Thoracic aorta (tissue), 2 donors: ENCODE results near the gene TSPAN14. TPM values are rescaled to one million over a fixed set of nuclear protein-coding genes. Genes with fewer than 3 reads are reported as not detected.

Experiments used
- ATAC-seq: fragments of 150-250 bp; one replicate; pipeline ENCODE4 v1.8.0; 2017; ENCODE audit warnings: low read depth; ENCODE audit not compliant: insufficient number of reproducible peaks, low FRiP score
- DNase-seq: peaks from one replicate; pipeline ENCODE4 v3.0.0-alpha.2; 2020; ENCODE audit warnings: low spot score
- H3K27ac ChIP-seq, 2 donors: fragments of 200-600 bp; sonication (generic); 1 replicate in 1 of 2; 2 replicates in 1 of 2; pipeline ENCODE4 v1.5.1; 2016; ENCODE audit warnings: mild to moderate bottlenecking in 2 of 2, moderate library complexity in 2 of 2
- H3K27me3 ChIP-seq: fragments of 200-600 bp; sonication (generic); replicated peaks from 2 replicates; pipeline ENCODE4 v1.6.0; 2016; ENCODE audit warnings: mild to moderate bottlenecking; ENCODE audit not compliant: insufficient read depth
- H3K36me3 ChIP-seq: fragments of 200-600 bp; sonication (generic); one replicate; pipeline ENCODE4 v1.5.1; 2016
- H3K4me1 ChIP-seq, 2 donors: fragments of 200-600 bp; sonication (generic); 1 replicate in 1 of 2; 2 replicates in 1 of 2; pipeline versions ENCODE4 v1.5.1 to v1.6.0; 2016; ENCODE audit warnings: low read depth in 2 of 2, mild to moderate bottlenecking in 1 of 2; ENCODE audit not compliant: control insufficient read depth in 1 of 2
- H3K4me3 ChIP-seq: fragments of 200-600 bp; sonication (generic); 2 replicates; pipeline ENCODE4 v1.5.1; 2016; ENCODE audit warnings: mild to moderate bottlenecking
- H3K9me3 ChIP-seq: fragments of 200-600 bp; sonication (generic); 2 replicates; pipeline ENCODE4 v1.5.1; 2016
- CTCF ChIP-seq: fragments of 200-600 bp; sonication (generic); IDR thresholded peaks from one replicate; pipeline ENCODE4 v1.5.1; 2019; ENCODE audit warnings: antibody characterized with exemption
- total RNA-seq, 2 donors: library from RNA; depleted of rRNA; stranded (reverse); fragments of >200 nt; gene quantifications; one replicate each; pipeline versions ENCODE4 v1.1.0 to v1.2.3, GENCODE V29; 2016

Gene TSPAN14
- total RNA-seq, result 10 to 100 TPM; 38.2 to 40.1 TPM

GRCh38 chr10:80453842-80454512, at the start of gene TSPAN14:
TSPAN14 (plus strand) TSS chr10:80454310; CDS start chr10:80489234, 34,924 bp downstream.
- Histone ChIP-seq H3K36me3 (no peaks in the 10 kb centered on the region), H3K27me3 (no peaks in the 10 kb centered on the region), H3K4me3 (peak within 1 kb of the TSS; percentile 96), H3K4me1 (peaks cover 9 to 36% of the 10 kb centered on the region in 2 donors), H3K9me3 (no peaks in the 10 kb centered on the region), H3K27ac (peak within 1 kb of the TSS; percentile 91 to 98)
- peak; percentile 90 for ATAC-seq
- peak; percentile 52 for DNase-seq
- no peak for TF ChIP-seq CTCF

- DNase-seq, result no peak
- Histone ChIP-seq H3K27ac (no peak overlapping the region), H3K9me3 (no peaks in the 10 kb centered on the region), H3K36me3 (no peaks in the 10 kb centered on the region), H3K4me3 (no peak overlapping the region), H3K4me1 (peaks cover 0 to 14% of the 10 kb centered on the region in 2 donors), H3K27me3 (no peaks in the 10 kb centered on the region)
- TF ChIP-seq CTCF, result no peak
- ATAC-seq, result no peak
Observed at GRCh38 chr10:80405035-80405434, 49.1 kb upstream of the TSPAN14 start.

- ATAC-seq (no peak), DNase-seq (no peak)
- TF ChIP-seq CTCF, result no peak
- Histone ChIP-seq H3K36me3 (no peaks in the 10 kb centered on the region), H3K27me3 (no peaks in the 10 kb centered on the region), H3K9me3 (no peaks in the 10 kb centered on the region), H3K4me1 (peaks cover under 1 to 20% of the 10 kb centered on the region in 2 donors), H3K4me3 (no peak overlapping the region), H3K27ac (no peak overlapping the region)
Observed at GRCh38 chr10:80405626-80406025, 48.5 kb upstream of the TSPAN14 start.

GRCh38 chr10:80406204-80406603, 47.9 kb upstream of the TSPAN14 start:
- H3K36me3 ChIP-seq, result no peaks in the 10 kb centered on the region
- DNase-seq (no peak), ATAC-seq (no peak)
- no peaks in the 10 kb centered on the region for H3K27me3 ChIP-seq
- TF ChIP-seq CTCF, result no peak
- no peak overlapping the region for H3K4me3 ChIP-seq
- H3K27ac ChIP-seq, result no peak overlapping the region
- H3K9me3 ChIP-seq, result no peaks in the 10 kb centered on the region
- peaks cover 6 to 25% of the 10 kb centered on the region in 2 donors for H3K4me1 ChIP-seq

GRCh38 chr10:80407812-80408241, 46.3 kb upstream of the TSPAN14 start:
- H3K27me3 ChIP-seq, result no peaks in the 10 kb centered on the region
- peak overlapping the region in 1 of 2 donors; percentile 65 for H3K27ac ChIP-seq
- H3K9me3 ChIP-seq, result no peaks in the 10 kb centered on the region
- H3K4me3 ChIP-seq, result peak overlapping the region; percentile 73
- no peaks in the 10 kb centered on the region for H3K36me3 ChIP-seq
- no peak for ATAC-seq
- no peak for DNase-seq
- no peak for TF ChIP-seq CTCF
- H3K4me1 ChIP-seq, result peaks cover 16 to 26% of the 10 kb centered on the region in 2 donors
